ENCODE results near the gene TOM1L2. TPM values are rescaled to one million over a fixed set of nuclear protein-coding genes. Genes with fewer than 3 reads are reported as not detected.

The TOM1L2 gene
- polyA plus RNA-seq, 1 donor from 2014 or later: 40.9 TPM

GRCh38 chr17:17963694-17964436 is 8.3 kb downstream of the TOM1L2 start:
- TF ChIP-seq TAF1 (IDR thresholded peaks at IDR 0.05; ENCODE audit: low read depth) (no peak), CTCF (IDR thresholded peaks at IDR 0.05; ENCODE audit: poor library complexity, severe bottlenecking) (no peak), EP300 (conservative IDR thresholded peaks at IDR 0.05; ENCODE audit: poor library complexity, severe bottlenecking) (no peak), REST (IDR thresholded peaks at IDR 0.05; ENCODE audit: borderline replicate concordance) (no peak), MXI1 (conservative IDR thresholded peaks at IDR 0.05; ENCODE audit: poor library complexity, severe bottlenecking) (no peak), EZH2 (IDR thresholded peaks at IDR 0.05; ENCODE audit: borderline replicate concordance, insufficient read depth, low read length, poor library complexity, severe bottlenecking) (no peak), POLR2AphosphoS5 (IDR thresholded peaks at IDR 0.05) (no peak), RAD21 (conservative IDR thresholded peaks at IDR 0.05) (no peak), SMC3 (conservative IDR thresholded peaks at IDR 0.05; ENCODE audit: poor library complexity) (no peak)
- peaks cover 17% of the 10 kb centered on the region for H3K79me2 ChIP-seq (replicated peaks; ENCODE audit: insufficient read depth, low read length)
- H4K20me1 ChIP-seq (ENCODE audit: insufficient read depth): no peaks in the 10 kb centered on the region
- no peaks in the 10 kb centered on the region for H3K27me3 ChIP-seq (ENCODE audit: insufficient read depth, low read depth, low read length)
- no peaks in the 10 kb centered on the region for H3K9me2 ChIP-seq (ENCODE audit: insufficient read depth, low read length)
- no peak overlapping the region for H3K27ac ChIP-seq (ENCODE audit: low read length)
- no peak overlapping the region for H3K9ac ChIP-seq (ENCODE audit: low read length)
- H3K9me3 ChIP-seq (ENCODE audit: low read length): no peaks in the 10 kb centered on the region
- no peak overlapping the region for H3K4me2 ChIP-seq (ENCODE audit: low read length)
- no peak overlapping the region for H3K4me3 ChIP-seq (ENCODE audit: low read length)
- H2AFZ ChIP-seq (ENCODE audit: low read depth, low read length): no peak overlapping the region
- no peaks in the 10 kb centered on the region for H3F3A ChIP-seq (ENCODE audit: insufficient read depth, low read length, poor library complexity, severe bottlenecking)
- H3K36me3 ChIP-seq (ENCODE audit: insufficient read depth, low read length): no peaks in the 10 kb centered on the region

GRCh38 chr17:17963066-17963465 is 9.1 kb downstream of the TOM1L2 start:
- Histone ChIP-seq H3K36me3 (ENCODE audit: insufficient read depth, low read length) (no peaks in the 10 kb centered on the region), H3K4me2 (ENCODE audit: low read length) (no peak overlapping the region), H3F3A (ENCODE audit: insufficient read depth, low read length, poor library complexity, severe bottlenecking) (no peaks in the 10 kb centered on the region), H4K20me1 (ENCODE audit: insufficient read depth) (no peaks in the 10 kb centered on the region), H3K27ac (ENCODE audit: low read length) (no peak overlapping the region), H3K9me3 (ENCODE audit: low read length) (no peaks in the 10 kb centered on the region), H3K9me2 (ENCODE audit: insufficient read depth, low read length) (no peaks in the 10 kb centered on the region), H3K27me3 (ENCODE audit: insufficient read depth, low read depth, low read length) (no peaks in the 10 kb centered on the region), H3K9ac (ENCODE audit: low read length) (no peak overlapping the region), H3K4me3 (ENCODE audit: low read length) (no peak overlapping the region), H2AFZ (ENCODE audit: low read depth, low read length) (no peak overlapping the region), H3K79me2 (replicated peaks; ENCODE audit: insufficient read depth, low read length) (peaks cover 19% of the 10 kb centered on the region)
- TF ChIP-seq REST (IDR thresholded peaks at IDR 0.05; ENCODE audit: borderline replicate concordance): no peak

All from neural cell (in vitro differentiated cells).